GM18526 (cell line): ENCODE results near the gene MN1.

ENCODE experiments used
- POLR2A ChIP-seq: IDR thresholded peaks from 3 replicates; pipeline ENCODE4 v1.6.1; 2011; ENCODE audit not compliant: insufficient read length; ENCODE audit errors: extremely low read depth

The MN1 gene

DNA sequence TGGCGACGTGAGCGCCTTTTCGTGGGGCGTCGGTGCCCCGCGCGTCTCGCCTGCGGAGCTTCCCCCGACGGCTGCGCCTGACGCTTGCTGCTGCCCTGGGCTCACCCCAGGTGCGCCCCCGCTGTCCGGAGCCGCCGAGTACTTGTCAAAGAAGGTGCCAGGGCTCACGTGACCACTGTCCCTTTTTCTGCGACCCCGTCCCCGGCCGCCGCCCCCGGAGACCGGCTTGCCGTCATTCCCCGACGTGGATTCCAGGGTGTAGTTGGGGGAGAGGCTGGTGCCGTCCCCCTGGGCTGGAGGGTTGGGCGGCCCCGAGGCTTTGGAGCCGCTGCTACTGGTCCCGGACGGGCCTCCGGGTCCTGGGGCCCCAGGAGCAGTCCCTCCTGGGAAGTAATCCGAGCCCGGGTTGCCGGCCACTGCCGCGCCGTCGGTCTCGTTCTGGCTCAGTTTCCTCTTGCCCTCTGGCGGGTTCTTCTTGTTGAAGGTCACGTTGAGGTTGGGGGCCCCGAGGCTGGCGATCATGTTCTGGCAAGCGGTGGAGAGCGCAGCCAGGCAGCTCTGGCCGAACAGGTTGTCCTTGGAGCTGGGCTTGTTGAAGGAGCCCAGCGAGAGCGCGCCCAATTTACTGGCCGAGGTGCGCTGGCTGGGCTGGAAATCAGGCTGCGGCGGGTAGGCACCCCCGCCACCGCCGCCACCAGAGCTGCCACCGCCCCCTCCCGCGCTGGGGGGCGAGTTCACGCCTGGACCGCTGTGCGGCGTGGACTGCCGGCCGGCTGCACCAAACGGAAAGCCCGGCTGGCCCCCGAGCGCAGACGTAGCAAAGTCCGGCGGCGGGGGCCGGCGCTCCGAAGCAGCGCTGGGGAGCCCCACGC lies 3.8 kb downstream of the MN1 start:
- no peak for TF ChIP-seq POLR2A

DNA sequence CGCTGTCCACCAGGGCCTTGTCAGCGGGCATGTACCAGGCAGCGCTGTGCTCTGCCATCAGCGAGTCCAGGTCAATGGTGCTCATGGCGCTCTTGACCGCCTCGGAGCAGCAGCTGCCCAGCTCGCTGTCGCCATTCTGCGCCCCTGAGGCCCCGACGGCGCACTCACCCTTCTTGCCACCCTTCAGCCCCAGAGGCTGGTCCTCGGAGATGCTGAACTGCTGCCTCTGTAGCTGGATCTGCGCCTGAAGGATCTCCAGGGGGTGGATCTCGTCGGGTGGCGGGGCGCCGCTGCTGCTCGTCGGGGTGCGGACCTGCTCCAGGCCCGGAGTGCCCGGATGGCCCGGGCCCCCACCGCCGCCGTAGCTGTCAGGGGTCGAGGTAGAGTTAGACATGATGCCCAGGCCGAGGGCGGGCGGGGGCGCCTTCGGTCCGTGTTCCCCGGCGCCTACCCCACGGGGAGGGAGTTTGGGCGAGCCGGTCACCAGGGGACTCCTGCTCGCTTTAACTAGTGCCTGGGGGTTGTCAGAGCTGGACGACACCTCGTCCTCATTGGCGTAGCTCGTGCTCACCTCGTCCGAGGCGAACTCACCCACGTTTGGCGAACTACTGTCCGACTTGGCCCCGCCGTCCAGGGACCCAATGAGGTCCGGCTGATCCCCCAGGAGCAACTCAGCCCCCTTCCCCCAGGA lies 4.6 kb downstream of the MN1 start:
- no peak for TF ChIP-seq POLR2A

DNA sequence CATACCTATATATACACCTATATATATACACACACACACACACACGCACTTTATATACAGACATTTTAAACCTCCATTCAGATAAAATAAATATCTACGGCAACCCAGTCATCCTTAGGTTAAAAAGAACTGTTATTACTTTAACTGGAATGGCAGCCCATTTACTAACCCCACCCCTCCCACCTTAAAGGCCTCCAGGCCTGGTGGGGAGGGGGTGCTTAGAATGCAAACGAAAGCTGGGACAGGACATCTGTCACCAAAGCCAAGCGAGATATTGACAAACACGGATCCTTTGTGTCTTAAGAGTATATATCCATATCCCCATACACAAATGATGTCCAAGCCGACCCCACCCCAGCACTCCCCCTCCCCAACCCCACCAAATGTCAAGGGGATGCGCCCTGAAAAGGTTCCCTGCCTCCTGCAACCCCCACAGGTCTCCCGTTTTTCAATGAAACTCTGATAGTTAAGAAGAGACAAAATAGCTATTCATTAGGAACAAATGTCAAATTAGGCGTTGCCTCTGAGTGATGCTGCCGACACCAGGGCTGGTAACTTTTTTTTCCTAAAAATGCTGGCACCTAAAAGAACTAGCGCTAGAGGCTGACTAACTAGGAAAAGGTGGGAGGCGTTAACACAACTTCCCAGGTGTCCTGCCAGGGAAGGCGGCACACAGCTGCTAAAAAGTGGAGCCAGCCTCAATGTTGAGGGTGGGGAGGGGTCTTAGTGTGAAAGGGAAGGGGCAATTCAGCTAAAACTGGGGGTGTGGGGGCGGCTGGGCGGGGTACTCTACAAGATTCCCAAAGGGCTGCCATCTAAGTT lies 5.6 kb downstream of the MN1 start:
- TF ChIP-seq POLR2A: no peak

DNA sequence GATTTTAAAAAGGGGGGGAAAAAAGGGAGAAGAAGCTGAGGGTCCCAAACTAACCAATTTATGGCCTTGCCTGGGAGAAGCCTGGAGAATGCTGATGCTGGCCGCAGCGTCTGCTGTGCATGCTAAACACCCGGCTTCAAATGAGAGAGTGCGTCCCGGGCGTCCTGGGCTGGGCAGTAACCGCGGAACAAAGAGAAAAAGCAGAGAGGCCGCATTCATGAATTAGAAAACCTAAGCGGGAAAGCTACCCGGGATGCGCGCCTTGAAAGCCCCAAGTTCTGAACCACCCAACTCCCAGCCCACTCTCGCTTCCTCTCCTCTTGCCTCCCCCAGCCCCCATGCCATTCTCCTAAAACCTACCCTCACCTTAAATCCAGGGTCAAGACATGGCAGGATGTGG lies 6.5 kb downstream of the MN1 start:
- no peak for TF ChIP-seq POLR2A

DNA sequence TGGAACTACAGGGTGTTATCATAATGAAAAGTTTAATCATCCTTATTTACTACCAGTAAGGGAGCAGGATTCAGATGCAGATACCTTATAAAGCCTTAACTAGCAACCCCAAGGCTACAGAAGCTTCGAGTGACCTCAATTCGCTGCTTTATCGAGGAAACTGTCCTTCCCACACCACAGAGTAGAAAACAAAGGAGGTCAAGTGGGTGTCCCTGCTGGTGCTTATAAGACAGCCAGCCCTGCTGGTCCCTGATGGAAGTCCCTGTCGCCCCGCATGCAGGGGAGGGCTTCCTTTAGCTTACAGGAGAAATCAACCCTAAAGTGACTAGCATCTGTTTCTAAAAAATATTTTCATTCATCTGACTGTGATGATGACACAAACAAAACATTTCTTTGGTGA lies 7.3 kb downstream of the MN1 start:
- TF ChIP-seq POLR2A: no peak

DNA sequence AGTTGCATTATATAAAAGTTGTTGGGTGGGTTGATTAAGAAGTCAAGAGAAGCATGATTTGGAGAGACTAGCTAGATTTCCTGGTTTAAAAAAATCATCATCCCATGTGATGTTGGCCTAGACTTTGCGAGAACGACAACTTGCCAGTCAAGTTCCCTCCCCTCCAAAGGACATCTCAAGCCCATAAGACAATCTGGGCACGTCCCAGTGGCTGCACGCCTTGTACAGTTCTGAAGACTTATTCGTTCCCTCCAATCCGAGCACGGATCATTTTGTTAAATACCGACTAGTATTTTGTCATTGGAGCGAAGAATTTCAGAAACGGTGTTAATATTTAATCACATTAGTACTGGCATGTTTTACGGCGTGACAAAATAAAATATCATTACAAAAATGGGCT lies 8.0 kb downstream of the MN1 start:
- TF ChIP-seq POLR2A: no peak

DNA sequence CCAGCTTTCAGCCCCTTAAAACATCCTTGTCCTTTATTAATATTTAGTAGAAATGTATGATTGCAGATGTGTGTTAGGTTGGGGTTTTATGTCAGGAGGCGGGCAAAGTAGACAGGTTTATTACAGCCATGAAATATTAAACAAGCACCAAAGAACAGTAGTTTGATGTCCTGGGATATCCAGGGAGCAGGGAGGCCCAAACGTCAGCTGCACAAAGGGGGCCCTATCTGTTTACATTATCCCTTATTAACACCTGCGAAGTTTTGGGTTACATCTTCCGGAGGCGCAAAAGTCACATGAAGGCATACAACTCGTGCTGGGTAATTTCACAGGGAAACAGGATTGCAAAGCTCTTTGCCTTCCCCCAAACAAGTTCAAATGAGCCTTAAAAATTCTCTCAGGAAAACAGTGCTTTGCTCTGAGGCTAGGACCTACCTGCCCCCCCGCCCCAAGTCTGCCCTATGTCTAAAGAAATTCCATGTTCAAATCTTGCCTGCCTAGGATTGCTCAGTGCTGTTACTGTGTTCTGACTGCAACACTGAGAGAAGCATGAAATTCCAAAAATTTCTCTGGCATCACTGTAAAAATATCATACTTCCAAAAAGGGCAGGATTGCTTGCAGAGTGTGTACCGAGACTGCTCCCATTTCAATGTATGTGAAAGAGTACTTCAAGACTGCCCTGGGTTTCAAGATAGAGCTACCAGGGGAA lies 8.9 kb downstream of the MN1 start:
- no peak for TF ChIP-seq POLR2A

GRCh38 chr22:27791859-27792241 lies 9.7 kb downstream of the MN1 start:
- no peak for TF ChIP-seq POLR2A

DNA sequence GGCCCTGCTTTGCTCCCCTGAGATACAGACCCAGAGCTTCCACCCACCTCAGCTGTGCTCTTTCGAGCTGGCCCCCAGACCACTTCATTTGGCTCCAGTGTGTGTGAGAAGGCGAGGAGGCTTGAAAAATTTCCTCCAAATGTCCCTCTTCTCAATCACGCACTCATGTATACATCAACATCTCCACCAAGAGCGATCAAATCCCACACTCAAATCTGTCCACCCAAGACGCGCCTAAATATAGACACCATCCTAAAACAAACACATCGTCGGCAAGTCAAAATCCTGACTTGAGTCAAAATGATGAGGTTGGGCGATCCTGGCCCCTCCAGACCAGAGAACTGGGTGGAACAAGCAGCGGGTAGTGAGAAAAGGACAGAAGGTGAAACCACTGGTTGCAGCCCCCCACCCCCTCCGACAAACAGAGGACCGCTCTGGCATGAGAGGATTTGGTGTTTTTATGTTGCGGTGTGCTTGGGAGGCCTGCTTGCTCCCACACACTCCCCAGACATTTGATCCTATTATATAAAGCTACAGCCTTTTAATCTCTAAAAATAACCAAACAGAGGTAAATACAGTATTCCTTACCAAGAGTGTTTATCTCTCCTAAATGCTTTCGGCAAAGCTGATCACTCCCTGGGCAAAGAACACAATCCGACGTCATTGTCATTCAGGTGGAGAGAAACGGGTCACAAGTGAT lies 10.2 kb downstream of the MN1 start:
- no peak for TF ChIP-seq POLR2A

- no peak for TF ChIP-seq POLR2A
Observed at GRCh38 chr22:27790376-27791158, 11.0 kb downstream of the MN1 start.

- no peak for TF ChIP-seq POLR2A
Observed at GRCh38 chr22:27788500-27789288, 12.9 kb downstream of the MN1 start.

- TF ChIP-seq POLR2A: no peak
Observed at GRCh38 chr22:27786965-27787364, 14.6 kb downstream of the MN1 start.
